K562 (cell line): ENCODE results near the gene BTBD1. TPM values are rescaled to one million over a fixed set of nuclear protein-coding genes. Genes with fewer than 3 reads are reported as not detected.

ENCODE experiments used
- ATAC-seq: fragments of 200-7000 bp; cut with Tn5 transposase; 3 replicates; pipeline ENCODE4 v1.9.1; 2020; ENCODE audit warnings: moderate library complexity
- BruUV-seq: library from RNA; stranded (reverse); fragments of 400-500 nt; replicated peaks from 2 replicates; lab custom pipeline; 2021; lab: Mats Ljungman, UMichigan
- CTCF ChIA-PET: fragments of 300-600 bp; formaldehyde crosslinking; extraction: SDS; loops from one replicate; lab custom pipeline; 2021; ENCODE audit warnings: low intra/inter-chr PET ratio; lab: Yijun Ruan, JAX
- POLR2A ChIA-PET: fragments of 300-600, 350-650 bp; sonication (Branson Sonifier 250); formaldehyde crosslinking; extraction: SDS; loops from one replicate; lab custom pipeline; 2021; ENCODE audit warnings: antibody characterized with exemption, inconsistent platforms; lab: Yijun Ruan, JAX
- DNase-seq, 4 experiments: peaks; one replicate each; pipeline versions ENCODE4 v3.0.0 to v3.0.0-alpha.2; 2011 to 2018; ENCODE audit warnings: low spot score in 3 of 4, mixed read lengths in 3 of 4; ENCODE audit errors: extremely low read depth in 1 of 4
- FAIRE-seq: peaks from 2 replicates; lab custom pipeline; 2011; peaks lifted over from hg19 to GRCh38; lab: Jason Lieb, UNC
- H2AFZ ChIP-seq: 2 replicates; pipeline ENCODE4 v1.6.0; 2011; ENCODE audit warnings: low read depth, low read length, control low read depth, inconsistent platforms
- H3K27ac ChIP-seq: fragments of 200-600 bp; 3 replicates; pipeline ENCODE4 v1.8.0; 2011; ENCODE audit warnings: low read depth, mild to moderate bottlenecking, control low read depth, inconsistent platforms, low read length, moderate library complexity, mixed read lengths; ENCODE audit errors: extremely low read depth
- H3K27me3 ChIP-seq, 2 experiments: fragments of 300-600 bp in 1 of 2; 2 replicates in 1 of 2; 3 replicates in 1 of 2; pipeline versions ENCODE4 v1.6.0 to v1.8.0; 2011; ENCODE audit warnings: inconsistent platforms in 2 of 2, low read length in 2 of 2, mild to moderate bottlenecking in 1 of 2, mixed read lengths in 1 of 2, moderate library complexity in 1 of 2; ENCODE audit not compliant: control insufficient read depth in 2 of 2, insufficient read depth in 2 of 2
- H3K36me3 ChIP-seq: fragments of 300-600 bp; 3 replicates; pipeline ENCODE4 v1.8.0; 2011; ENCODE audit warnings: mild to moderate bottlenecking, low read length, inconsistent platforms; ENCODE audit not compliant: control insufficient read depth, insufficient read depth
- H3K4me1 ChIP-seq, 2 experiments: fragments of 200-600 bp in 1 of 2; replicated peaks in 1 of 2; 2 replicates in 1 of 2; 3 replicates in 1 of 2; pipeline versions ENCODE4 v1.5.1 to v1.8.0; 2011; ENCODE audit warnings: inconsistent platforms in 2 of 2, low read length in 2 of 2, mild to moderate bottlenecking in 1 of 2, mixed read lengths in 1 of 2, moderate library complexity in 1 of 2; ENCODE audit not compliant: control insufficient read depth in 2 of 2, insufficient read depth in 2 of 2
- H3K4me2 ChIP-seq: 2 replicates; pipeline ENCODE4 v1.6.1; 2011; ENCODE audit warnings: low read length, control low read depth, inconsistent platforms, mixed read lengths; ENCODE audit not compliant: insufficient read depth
- H3K4me3 ChIP-seq: fragments of 200-600 bp; sonication (generic), shearing (Covaris generic); 2 replicates; pipeline ENCODE4 v1.5.1; 2016; ENCODE audit warnings: control low read depth, inconsistent platforms
- H3K79me2 ChIP-seq: fragments of 200-600 bp; 3 replicates; pipeline ENCODE4 v1.8.0; 2011; ENCODE audit warnings: low read length, inconsistent platforms; ENCODE audit not compliant: control insufficient read depth, insufficient read depth
- H3K9ac ChIP-seq, 2 experiments: 2 replicates each; pipeline versions ENCODE4 v1.6.0 to v1.6.1; 2011; ENCODE audit warnings: low read depth in 2 of 2, low read length in 2 of 2, control low read depth in 1 of 2, inconsistent platforms in 1 of 2, mild to moderate bottlenecking in 1 of 2, mixed read lengths in 1 of 2; ENCODE audit not compliant: insufficient read depth in 1 of 2
- H3K9me1 ChIP-seq: one replicate; pipeline ENCODE4 v1.6.0; 2011; ENCODE audit warnings: inconsistent platforms, mild to moderate bottlenecking, low read length, moderate library complexity; ENCODE audit not compliant: control insufficient read depth, insufficient read depth
- H3K9me3 ChIP-seq: replicated peaks from 2 replicates; pipeline ENCODE4 v1.5.1; 2011; ENCODE audit warnings: low read depth, low read length, inconsistent platforms; ENCODE audit not compliant: control insufficient read depth, insufficient read depth
- H4K20me1 ChIP-seq: replicated peaks from 2 replicates; pipeline ENCODE4 v1.6.1; 2011; ENCODE audit warnings: low read length, inconsistent platforms, mixed read lengths; ENCODE audit not compliant: control insufficient read depth, insufficient read depth
- BHLHE40 ChIP-seq: IDR thresholded peaks from 2 replicates; pipeline ENCODE4 v1.6.1; 2011; ENCODE audit warnings: low read length, improper control_type of control experiment
- CBFA2T3 ChIP-seq: fragments of 450-650 bp; IDR thresholded peaks from 2 replicates; pipeline ENCODE4 v1.6.1; 2017
- EP400 ChIP-seq: fragments of 450-650 bp; IDR thresholded peaks from 2 replicates; pipeline ENCODE4 v1.6.1; 2017; ENCODE audit warnings: antibody characterized with exemption, mild to moderate bottlenecking, moderate library complexity
- EZH2 ChIP-seq: IDR thresholded peaks from 2 replicates; pipeline ENCODE4 v1.6.1; 2012; ENCODE audit warnings: low read depth, mild to moderate bottlenecking, inconsistent platforms, low read length, borderline replicate concordance
- HMBOX1 ChIP-seq: sonication (generic); IDR thresholded peaks from 2 replicates; pipeline ENCODE4 v1.6.1; 2016
- HNRNPH1 ChIP-seq: fragments of 200-400 bp; formaldehyde crosslinking; optimal IDR thresholded peaks from 2 replicates; pipeline ENCODE3; 2017; ENCODE audit warnings: low read depth, mild to moderate bottlenecking, low read length, moderate library complexity
- HOMEZ ChIP-seq: fragments of 250-450 bp; sonication (Bioruptor Pico); IDR thresholded peaks from 2 replicates; pipeline ENCODE4 v1.4.0; 2020; ENCODE audit warnings: mild to moderate bottlenecking, moderate library complexity
- PHB ChIP-seq: fragments of 250-450 bp; sonication (Bioruptor Pico); IDR thresholded peaks from 2 replicates; pipeline ENCODE4 v1.5.0; 2021
- PKNOX1 ChIP-seq: fragments of 450-650 bp; IDR thresholded peaks from 2 replicates; pipeline ENCODE4 v1.6.1; 2016
- SRSF9 ChIP-seq: fragments of 200-400 bp; formaldehyde crosslinking; IDR thresholded peaks from 2 replicates; pipeline ENCODE4 v1.6.1; 2017; ENCODE audit warnings: low read depth, low read length, borderline replicate concordance
- TEAD1 ChIP-seq, 2 experiments: fragments of 450-650 bp in 1 of 2; sonication (generic) in 1 of 2; formaldehyde crosslinking; IDR thresholded peaks; 2 replicates each; pipeline versions ENCODE4 v1.4.0 to v1.8.0; 2020 to 2022; ENCODE audit warnings: mild to moderate bottlenecking in 2 of 2, missing genetic modification reagents in 1 of 2
- XRCC3 ChIP-seq: fragments of 450-650 bp; IDR thresholded peaks from 2 replicates; pipeline ENCODE4 v1.6.1; 2017; ENCODE audit warnings: mild to moderate bottlenecking, moderate library complexity
- ZBTB43 ChIP-seq: sonication (generic); formaldehyde crosslinking; IDR thresholded peaks from 2 replicates; pipeline ENCODE4 v1.8.0; 2023; ENCODE audit warnings: mild to moderate bottlenecking, missing genetic modification reagents
- ZNF354B ChIP-seq: fragments of 250-450 bp; sonication (Bioruptor Pico); IDR thresholded peaks from 2 replicates; pipeline ENCODE4 v1.4.0; 2020
- ZNF512 ChIP-seq: IDR thresholded peaks from 2 replicates; pipeline ENCODE4 v1.6.1; 2016; ENCODE audit warnings: missing genetic modification characterization, missing compliant biosample characterization
- ZNF699 ChIP-seq: fragments of 250-450 bp; sonication (Bioruptor Pico); IDR thresholded peaks from 2 replicates; pipeline ENCODE4 v1.8.0; 2021; ENCODE audit warnings: mild to moderate bottlenecking, moderate library complexity; ENCODE audit not compliant: insufficient replicate concordance
- WGBS: fragments of 100-300 bp; shearing (Covaris generic); methylation state at CpG from one replicate; pipeline ENCODE4 v1.1.6; 2016; ENCODE audit warnings: low coverage, mixed read lengths; ENCODE audit not compliant: insufficient coverage; ENCODE audit errors: missing lambda C conversion rate; 5-methylcytosine and 5-hydroxymethylcytosine counted together
- in situ Hi-C: fragments of 300-500 bp; cut with MboI; formaldehyde crosslinking; loops from 4 replicates; pipeline ENCODE4 v1.15.0; 2018; ENCODE audit warnings: inconsistent platforms, mixed read lengths
- intact Hi-C: fragments of 100-400 bp; cut with micrococcal nuclease; formaldehyde crosslinking; loops from 2 replicates; pipeline ENCODE4 v1.14.2; 2022
- polyA plus RNA-seq, 8 experiments: library from polyadenylated mRNA; depleted of rRNA in 4 of 8; stranded (reverse) in 5 of 8; unstranded in 3 of 8; fragments of >200 nt; fragmentation: Nextera tagmentation in 2 of 8; fragmentation: Illumina TruSeq in 1 of 8; extraction: Ambion mirVana in 2 of 8; extraction: Trizol in 1 of 8; gene quantifications; 2 replicates each; pipeline versions ENCODE4 v1.2.1 to v1.2.3, GENCODE V29; 2011 to 2014; ENCODE audit warnings: inconsistent platforms in 1 of 8, missing spikeins in 1 of 8
- total RNA-seq, 7 experiments: library from RNA; depleted of rRNA in 6 of 7; stranded (reverse); fragments of >200 nt in 6 of 7; fragmentation: Illumina TruSeq in 2 of 7; extraction: Trizol in 2 of 7; gene quantifications; 2 replicates each; pipeline versions ENCODE4 v1.2.1 to v1.2.3, GENCODE V29; 2011 to 2021; ENCODE audit warnings: low replicate concordance in 1 of 7

The BTBD1 gene
- total and polyA plus RNA-seq, 9 of the 15 experiments (the other 6 are each of a cell fraction or from before 2014, with no cell fraction given), result 19.4 to 106 (median 90.4) TPM

GRCh38 chr15:83062768-83063180 is 4.3 kb downstream of the BTBD1 start (continued):
- TF ChIP-seq ZNF699 (CRISPR knock-in tag) (no peak), PKNOX1 (0 out of 2 replicates have a peak, but pooled peaks have one; percentile 33)
- TF ChIP-seq, all 486 proteins: peak for 21

GRCh38 chr15:83061680-83062079 is 5.4 kb downstream of the BTBD1 start:
- Histone ChIP-seq H3K4me3 (no peak overlapping the region), H3K4me2 (no peak overlapping the region), H3K4me1 (peaks cover 0 to 28% of the 10 kb centered on the region in 2 experiments; a peak in 4 of 5 replicates), H3K9me1 (no peaks in the 10 kb centered on the region), H3K9ac (no peak overlapping the region; a peak in 1 of 4 replicates), H3K79me2 (peaks cover 100% of the 10 kb centered on the region), H3K27ac (no peak overlapping the region), H2AFZ (no peak overlapping the region), H3K9me3 (no peaks in the 10 kb centered on the region), H3K27me3 (no peaks in the 10 kb centered on the region), H4K20me1 (peaks cover 35% of the 10 kb centered on the region), H3K36me3 (peaks cover 69% of the 10 kb centered on the region)
- in situ Hi-C loops (no loop called here), intact Hi-C loops (no loop called here)
- WGBS, result 24% methylated on average over 2 of the region's 2 CpGs
- TF ChIP-seq BHLHE40 (no peak), PHB (CRISPR knock-in tag) (no peak), HMBOX1 (peak; percentile 78), ZBTB43 (CRISPR knock-in tag) (no peak), TEAD1 (CRISPR knock-in tag; IDR thresholded peaks at IDR 0.05) (0 out of 4 replicates have a peak, but pooled peaks of 1 of the 2 experiments have one; percentile 9), HOMEZ (CRISPR knock-in tag) (no peak), ZNF512 (tag) (no peak), SRSF9 (no peak), XRCC3 (no peak), EZH2 (no peak), HNRNPH1 (no peak), CBFA2T3 (peak; percentile 34), ZNF354B (no peak), EP400 (no peak)
- FAIRE-seq (no peak), ATAC-seq (no peak), DNase-seq (no peak)
- BruUV-seq, result no TSS peak
- ChIA-PET CTCF (no interaction called here), POLR2A (interaction anchor here (0.5 to 1.6 kb wide), 4 partner anchors 7 to 48 kb away, joined by 3 to 6 read pairs (median 4); no protein-coding TSS in a partner anchor)
